Activated CD8-positive, alpha-beta T cell treated with anti-CD3 and anti-CD28 coated beads for 36 hours (primary cell): ENCODE data around the gene PTPN6. TPM values are rescaled to one million over a fixed set of nuclear protein-coding genes. Genes with fewer than 3 reads are reported as not detected.

ENCODE experiments used
- ATAC-seq: fragments of 200-7000 bp; cut with Tn5 transposase; one replicate; pipeline ENCODE4 v1.10.0; 2021; ENCODE audit warnings: mild to moderate bottlenecking, moderate library complexity
- CTCF ChIA-PET: fragments of 350-600 bp; sonication (Branson Sonifier 250); formaldehyde crosslinking; loops from one replicate; lab custom pipeline; 2021; ENCODE audit warnings: antibody characterized with exemption; lab: Charles Lee
- POLR2A ChIA-PET: fragments of 350-600 bp; sonication (Branson Sonifier 250); formaldehyde crosslinking; loops from one replicate; lab custom pipeline; 2021; ENCODE audit warnings: antibody characterized with exemption; lab: Charles Lee
- DNase-seq: peaks from one replicate; pipeline ENCODE4 v3.0.0-alpha.2; 2020
- H3K27ac Mint-ChIP-seq: one replicate; pipeline ENCODE4 v1.8.0; 2021; ENCODE audit warnings: mild to moderate bottlenecking, mixed read lengths
- H3K27me3 Mint-ChIP-seq: one replicate; pipeline ENCODE4 v1.8.0; 2021; ENCODE audit warnings: mixed read lengths
- H3K36me3 Mint-ChIP-seq: one replicate; pipeline ENCODE4 v1.8.0; 2021; ENCODE audit warnings: low read depth, mixed read lengths
- H3K4me1 Mint-ChIP-seq: one replicate; pipeline ENCODE4 v1.8.0; 2021; ENCODE audit warnings: low read depth, mixed read lengths
- H3K4me3 Mint-ChIP-seq: one replicate; pipeline ENCODE4 v1.8.0; 2021; ENCODE audit warnings: mild to moderate bottlenecking, moderate library complexity, mixed read lengths
- H3K9me3 Mint-ChIP-seq: one replicate; pipeline ENCODE4 v1.8.0; 2021; ENCODE audit warnings: mixed read lengths
- CTCF ChIP-seq: fragments of 200-600 bp; IDR thresholded peaks from one replicate; pipeline ENCODE4 v1.8.0; 2022; ENCODE audit warnings: antibody characterized with exemption, mild to moderate bottlenecking
- intact Hi-C: fragments of 100-400 bp; cut with micrococcal nuclease; formaldehyde crosslinking; loops from one replicate; pipeline ENCODE4 v1.10.0; 2022
- total RNA-seq, 2 experiments: library from RNA; stranded (reverse); gene quantifications; one replicate each; pipeline ENCODE4 v1.2.3, GENCODE V29; 2021

The PTPN6 gene
- total RNA-seq, 2 experiments from 2014 or later = 485 to 489 TPM

GRCh38 chr12:6963016-6963731 is 12.0 kb downstream of the PTPN6 start:
- Mint-ChIP-seq H3K9me3 (no peaks in the 10 kb centered on the region), H3K4me1 (peaks cover 82% of the 10 kb centered on the region), H3K36me3 (peaks cover 66% of the 10 kb centered on the region), H3K27ac (peak overlapping the region; percentile 93), H3K4me3 (no peak overlapping the region), H3K27me3 (no peaks in the 10 kb centered on the region)
- POLR2A ChIA-PET = interaction anchor here (1.0 to 25.2 kb wide), 3 partner anchors 24 to 145 kb away, joined by 3 to 1266 read pairs (median 9); partner anchors contain the start of genes ATN1, C12orf57, PTPN6 and RNU7-1
- CTCF ChIA-PET = interaction anchor here (1.0 to 13.5 kb wide), 5 partner anchors 21 to 94 kb away, joined by 4 to 460 read pairs (median 13); partner anchors contain the start of genes C12orf57, PTPN6, RNU7-1 and SPSB2
- no peak for ATAC-seq
- DNase-seq = no peak
- no peak for TF ChIP-seq CTCF
- intact Hi-C loops = no loop called here

DNA sequence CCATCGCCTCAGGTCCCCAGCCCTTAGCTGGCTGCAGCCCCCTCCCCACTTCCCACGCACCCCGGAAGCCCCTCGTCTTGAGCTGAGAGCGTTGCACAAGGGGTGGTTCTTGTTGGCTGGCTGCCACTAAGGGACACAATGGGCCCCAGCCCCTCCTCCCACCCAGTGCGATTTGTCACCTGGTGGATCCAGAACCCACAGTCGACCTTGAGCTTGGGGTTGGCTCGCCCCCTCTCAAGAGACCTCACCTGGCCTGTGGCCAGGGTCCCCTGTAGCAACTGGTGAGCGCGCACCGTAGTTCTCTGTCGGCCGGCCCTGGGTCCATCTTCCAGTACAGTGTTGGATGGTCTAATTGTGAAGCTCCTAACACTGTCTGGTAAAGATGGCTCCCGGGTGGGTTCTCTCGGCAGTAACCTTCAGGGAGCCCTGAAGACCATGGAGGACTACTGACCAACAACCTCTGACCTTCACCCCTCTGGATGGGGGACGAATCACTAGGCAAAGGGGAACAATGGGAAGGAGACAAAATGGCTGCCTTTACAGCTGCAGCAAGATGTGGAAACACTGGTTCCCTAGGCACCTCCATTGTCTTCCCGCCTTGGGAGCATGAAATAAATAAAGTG is 12.7 kb downstream of the PTPN6 start:
- no peak for TF ChIP-seq CTCF
- POLR2A ChIA-PET = interaction anchor here (0.6 to 25.2 kb wide), 5 partner anchors 10 to 145 kb away, joined by 3 to 1266 read pairs (median 5); partner anchors contain the start of genes ATN1, C12orf57, PTPN6 and RNU7-1
- peaks cover 83% of the 10 kb centered on the region for H3K4me1 Mint-ChIP-seq
- CTCF ChIA-PET = interaction anchor here (0.9 to 13.5 kb wide), 11 partner anchors 8 to 144 kb away, joined by 4 to 460 read pairs (median 6); partner anchors contain the start of genes C12orf57, PTPN6, RNU7-1 and SPSB2
- peaks cover 65% of the 10 kb centered on the region for H3K36me3 Mint-ChIP-seq
- no peak overlapping the region for H3K4me3 Mint-ChIP-seq
- H3K27ac Mint-ChIP-seq = peak overlapping the region; percentile 91
- H3K27me3 Mint-ChIP-seq = no peaks in the 10 kb centered on the region
- H3K9me3 Mint-ChIP-seq = no peaks in the 10 kb centered on the region
- DNase-seq (no peak), ATAC-seq (no peak)
- intact Hi-C loops = no loop called here

GRCh38 chr12:6964605-6965025 is 13.5 kb downstream of the PTPN6 start:
- Mint-ChIP-seq H3K36me3 (peaks cover 65% of the 10 kb centered on the region), H3K27ac (peak overlapping the region; percentile 91), H3K4me3 (no peak overlapping the region), H3K9me3 (no peaks in the 10 kb centered on the region), H3K27me3 (no peaks in the 10 kb centered on the region), H3K4me1 (peaks cover 81% of the 10 kb centered on the region)
- intact Hi-C loops = no loop called here
- CTCF ChIA-PET = interaction anchor here (0.7 to 13.5 kb wide), 17 partner anchors 8 to 148 kb away, joined by 3 to 460 read pairs (median 6); partner anchors contain the start of genes C12orf57, PTPN6, RNU7-1 and SPSB2
- TF ChIP-seq CTCF = no peak
- no peak for ATAC-seq
- no peak for DNase-seq
- POLR2A ChIA-PET = interaction anchor here (0.6 to 25.2 kb wide), 5 partner anchors 9 to 164 kb away, joined by 3 to 1266 read pairs (median 5); partner anchors contain the start of genes ATN1, C12orf57, PTPN6 and RBP5

DNA sequence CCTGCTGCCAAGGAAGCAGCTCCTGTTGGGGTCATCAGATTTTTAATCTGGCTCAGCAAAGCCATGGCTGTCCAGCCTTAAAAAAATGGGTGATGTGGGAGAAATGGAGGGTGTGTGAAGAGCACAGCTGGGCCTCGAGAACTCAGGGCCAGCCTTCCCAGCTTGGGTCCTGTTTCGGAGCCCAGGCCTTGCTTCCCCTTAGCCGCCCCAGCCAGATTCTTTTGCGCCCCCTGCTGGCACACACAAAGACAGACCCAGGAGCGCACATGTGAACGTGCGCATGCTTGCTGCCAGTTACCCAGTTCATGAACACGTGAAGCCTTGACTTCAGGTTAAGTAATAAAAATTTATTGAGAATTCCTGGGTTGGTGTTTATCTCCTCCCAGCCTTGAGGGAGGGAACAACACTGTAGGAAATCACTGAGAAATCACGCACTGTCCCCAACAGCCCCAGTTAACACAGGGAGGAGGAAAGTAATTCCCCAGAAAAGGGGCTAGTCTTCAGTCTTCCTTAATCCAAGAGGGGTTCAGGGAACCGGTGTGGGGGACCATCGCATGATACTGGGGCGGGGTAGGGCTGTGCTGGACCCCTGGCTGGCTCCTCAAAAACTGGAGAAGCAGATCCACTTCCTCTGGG is 14.0 kb downstream of the PTPN6 start:
- Mint-ChIP-seq H3K36me3 (peaks cover 65% of the 10 kb centered on the region), H3K27ac (peak overlapping the region; percentile 91), H3K27me3 (no peaks in the 10 kb centered on the region), H3K4me3 (peak overlapping the region; percentile 0), H3K4me1 (peaks cover 76% of the 10 kb centered on the region), H3K9me3 (no peaks in the 10 kb centered on the region)
- peak; percentile 95 for TF ChIP-seq CTCF
- CTCF ChIA-PET = interaction anchor here (0.7 to 13.5 kb wide), 18 partner anchors 8 to 148 kb away, joined by 3 to 460 read pairs (median 6); partner anchors contain the start of genes C12orf57, PTPN6, RNU7-1 and SPSB2
- intact Hi-C loops = no loop called here
- POLR2A ChIA-PET = interaction anchor here (0.6 to 25.2 kb wide), 5 partner anchors 8 to 163 kb away, joined by 3 to 1266 read pairs (median 5); partner anchors contain the start of genes ATN1, C12orf57, PTPN6 and RBP5
- DNase-seq = peak; percentile 92
- peak; percentile 35 for ATAC-seq
